GM10248 (cell line): ENCODE results near the gene GNB1L.

Experiments used
- CTCF ChIA-PET: fragments of 300-600 bp; sonication (Branson Sonifier 250); formaldehyde crosslinking; extraction: SDS; loops from one replicate; lab custom pipeline; 2021; ENCODE audit warnings: antibody characterized with exemption; lab: Yijun Ruan, JAX
- POLR2A ChIA-PET: fragments of 350-650 bp; sonication (Branson Sonifier 250); formaldehyde crosslinking; extraction: SDS; loops from one replicate; lab custom pipeline; 2020; ENCODE audit warnings: antibody characterized with exemption; lab: Yijun Ruan, JAX
- DNase-seq: peaks from one replicate; pipeline ENCODE4 v3.0.0; 2012; ENCODE audit errors: extremely low spot score
- TF ChIP-seq, protein P1 (sequence below): IDR thresholded peaks from 2 replicates; pipeline ENCODE4 v1.5.1; 2012; ENCODE audit warnings: mild to moderate bottlenecking, low read depth; ENCODE audit errors: extremely low read depth, missing control alignments, control extremely low read depth

GNB1L gene

DNA sequence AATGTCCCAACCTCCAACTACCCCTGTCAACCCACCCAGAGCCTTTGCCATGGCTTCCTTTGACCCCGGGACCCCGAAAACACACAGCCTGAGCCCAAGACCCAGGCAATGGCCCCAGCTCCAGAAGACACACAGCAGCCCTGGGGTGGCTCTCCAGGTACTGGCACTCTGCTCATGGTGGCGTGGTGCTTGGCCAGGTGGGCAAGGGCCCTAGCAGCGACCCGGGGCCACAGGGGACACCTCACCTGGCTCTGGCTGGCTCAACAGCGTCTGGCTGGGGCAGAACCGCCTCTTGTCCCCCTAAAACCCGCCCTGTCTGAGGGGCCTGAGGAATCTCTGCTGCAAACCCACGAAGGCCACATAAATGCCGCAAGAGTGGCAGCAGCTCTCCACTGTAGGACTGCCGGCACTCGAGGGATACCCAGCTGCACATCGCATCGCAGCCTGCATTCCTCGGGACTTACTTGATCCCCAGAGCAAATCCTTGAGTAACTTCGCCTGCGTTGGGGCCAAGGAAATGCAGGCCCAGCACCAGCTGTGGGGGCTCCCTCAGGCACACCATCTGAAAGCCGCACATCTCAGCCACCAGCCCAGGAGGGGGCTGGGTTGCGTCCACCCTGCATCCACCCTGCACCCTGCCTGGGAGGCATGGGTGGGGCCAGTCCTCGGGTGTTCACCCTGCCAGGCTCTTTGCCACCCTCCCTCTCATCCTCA is 23.1 kb upstream of the GNB1L start:
- CTCF ChIA-PET: interaction anchor here (0.9 kb wide), 1 partner anchor 9 kb away, joined by 3 read pairs; no protein-coding TSS in a partner anchor
- no peak for DNase-seq
- TF ChIP-seq, protein P1, sequence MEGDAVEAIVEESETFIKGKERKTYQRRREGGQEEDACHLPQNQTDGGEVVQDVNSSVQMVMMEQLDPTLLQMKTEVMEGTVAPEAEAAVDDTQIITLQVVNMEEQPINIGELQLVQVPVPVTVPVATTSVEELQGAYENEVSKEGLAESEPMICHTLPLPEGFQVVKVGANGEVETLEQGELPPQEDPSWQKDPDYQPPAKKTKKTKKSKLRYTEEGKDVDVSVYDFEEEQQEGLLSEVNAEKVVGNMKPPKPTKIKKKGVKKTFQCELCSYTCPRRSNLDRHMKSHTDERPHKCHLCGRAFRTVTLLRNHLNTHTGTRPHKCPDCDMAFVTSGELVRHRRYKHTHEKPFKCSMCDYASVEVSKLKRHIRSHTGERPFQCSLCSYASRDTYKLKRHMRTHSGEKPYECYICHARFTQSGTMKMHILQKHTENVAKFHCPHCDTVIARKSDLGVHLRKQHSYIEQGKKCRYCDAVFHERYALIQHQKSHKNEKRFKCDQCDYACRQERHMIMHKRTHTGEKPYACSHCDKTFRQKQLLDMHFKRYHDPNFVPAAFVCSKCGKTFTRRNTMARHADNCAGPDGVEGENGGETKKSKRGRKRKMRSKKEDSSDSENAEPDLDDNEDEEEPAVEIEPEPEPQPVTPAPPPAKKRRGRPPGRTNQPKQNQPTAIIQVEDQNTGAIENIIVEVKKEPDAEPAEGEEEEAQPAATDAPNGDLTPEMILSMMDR: no peak
- POLR2A ChIA-PET: no interaction called here

DNA sequence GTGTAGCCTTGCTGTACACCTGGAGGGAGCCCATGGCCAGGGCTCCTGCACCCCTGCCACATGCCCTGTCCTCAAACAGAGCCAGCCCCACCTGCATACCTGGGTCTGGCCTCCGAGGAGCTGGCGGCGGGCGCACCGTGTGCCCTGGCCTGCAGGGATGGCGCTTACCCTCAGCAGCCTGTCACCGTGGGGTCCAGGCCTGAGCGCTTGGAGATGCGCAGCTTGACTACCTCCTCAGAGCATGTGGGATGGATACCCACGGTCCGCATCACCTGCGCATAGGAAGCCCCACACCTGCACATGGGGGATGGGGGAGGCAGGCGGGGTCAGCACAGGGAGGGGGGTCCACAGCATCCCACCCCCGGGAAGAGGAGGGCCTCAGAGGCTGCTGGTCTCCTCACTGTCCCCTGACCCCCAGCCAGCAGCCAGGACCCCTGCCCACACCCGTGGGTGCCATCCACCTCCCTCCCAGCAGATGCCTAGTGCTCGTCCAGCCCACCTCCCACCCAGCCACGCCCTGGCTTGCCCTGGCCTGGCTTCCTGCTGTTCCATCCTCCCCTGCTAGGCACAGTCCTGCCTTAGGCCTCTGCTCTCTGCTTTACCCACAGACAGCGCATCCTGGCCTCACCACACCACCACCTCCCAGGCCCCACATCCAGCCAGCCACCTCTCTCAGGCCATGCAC is 22.4 kb upstream of the GNB1L start:
- TF ChIP-seq, protein P1: no peak
- POLR2A ChIA-PET: no interaction called here
- CTCF ChIA-PET: no interaction called here
- no peak for DNase-seq

DNA sequence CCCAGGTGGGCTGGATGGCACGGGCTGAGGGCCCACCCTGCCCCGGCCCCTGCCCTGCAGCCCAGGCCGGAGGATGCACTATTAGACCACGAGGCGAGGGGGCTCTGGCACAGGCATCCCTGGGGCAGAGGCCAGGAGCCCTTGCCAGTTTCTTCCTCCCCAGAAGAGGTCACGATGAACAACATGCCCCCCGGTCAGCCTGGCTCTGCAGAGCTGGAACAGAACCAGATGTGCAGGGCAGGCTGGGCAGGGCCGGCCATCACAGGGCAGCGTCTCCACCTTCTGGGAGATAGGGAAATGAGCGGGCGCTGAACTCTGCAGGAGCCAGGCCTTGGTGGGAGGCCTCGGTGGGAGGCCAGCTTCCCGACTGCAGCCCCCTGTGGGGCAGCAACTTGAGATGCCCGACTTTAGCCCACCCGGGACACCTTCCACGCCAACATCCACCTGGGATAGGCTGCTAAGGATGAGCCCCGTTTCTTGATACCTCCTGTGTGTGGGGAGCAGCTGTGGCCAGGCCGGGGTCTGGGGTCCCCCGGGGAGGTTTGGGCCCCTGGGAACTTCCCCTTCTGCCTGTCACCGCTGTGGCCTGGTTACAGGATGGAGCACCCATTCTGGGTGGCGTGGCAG is 21.8 kb upstream of the GNB1L start:
- CTCF ChIA-PET: no interaction called here
- no peak for DNase-seq
- POLR2A ChIA-PET: no interaction called here
- TF ChIP-seq, protein P1: no peak

DNA sequence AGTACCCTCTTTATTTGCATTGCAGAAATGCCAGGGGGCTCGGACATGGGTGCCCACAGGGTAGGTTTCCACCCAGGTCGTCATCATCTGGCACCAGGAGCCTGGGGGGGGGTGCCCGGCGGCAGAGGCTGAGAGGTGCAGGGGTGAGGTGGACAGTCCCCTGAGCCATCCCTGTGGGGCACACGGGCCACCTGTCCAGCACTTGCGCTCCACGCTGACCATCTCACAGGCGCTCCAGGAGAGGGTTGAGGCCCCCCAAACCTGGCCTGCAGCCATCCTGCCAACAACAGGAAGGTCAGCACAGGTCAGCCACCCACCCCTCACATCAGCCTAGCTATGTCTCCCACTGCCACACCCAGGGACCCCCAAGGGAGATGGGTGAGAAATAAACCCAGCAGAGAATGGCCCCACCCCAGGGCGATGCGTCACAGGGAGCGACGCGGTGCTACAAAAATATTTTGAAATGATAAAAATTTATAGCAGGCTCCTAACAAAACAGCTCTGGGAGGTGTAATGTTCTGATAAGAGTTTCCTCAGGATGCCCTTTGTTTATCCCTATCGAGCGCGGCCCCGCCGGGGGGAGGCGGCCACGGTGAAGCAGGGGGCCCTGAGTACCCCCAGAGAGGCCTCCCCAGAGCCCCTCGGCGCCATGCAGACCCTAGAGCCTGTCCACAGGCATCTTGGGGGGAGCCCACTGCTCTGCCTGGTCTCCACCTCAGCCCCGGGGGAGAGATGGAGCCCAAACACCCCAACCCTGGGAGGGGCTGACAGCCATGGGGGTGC is 21.0 kb upstream of the GNB1L start:
- CTCF ChIA-PET: no interaction called here
- DNase-seq: no peak
- POLR2A ChIA-PET: no interaction called here
- TF ChIP-seq, protein P1: no peak

DNA sequence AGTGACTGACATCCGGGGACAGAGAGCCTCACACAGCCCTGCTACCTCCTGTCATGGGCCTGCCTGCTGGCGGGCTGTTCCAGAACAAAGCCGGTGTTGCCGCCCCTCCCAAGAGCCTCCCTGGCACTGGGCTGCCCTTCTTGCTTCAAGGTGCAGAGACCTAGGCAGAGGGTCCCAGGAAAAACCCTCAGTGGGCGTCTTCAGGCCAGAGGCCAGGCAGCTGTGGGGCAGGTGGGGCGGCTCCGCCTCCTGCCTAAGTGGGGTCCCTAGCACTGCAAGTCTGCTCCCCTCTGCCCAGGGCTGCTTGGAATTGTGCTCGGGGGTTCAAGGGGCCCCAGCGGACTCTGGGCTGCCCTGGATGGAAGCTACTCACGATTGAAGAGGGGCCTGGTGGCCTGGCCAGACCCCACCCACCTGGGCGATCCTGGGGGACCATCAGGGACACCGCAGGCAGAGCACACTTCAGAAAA is 20.4 kb upstream of the GNB1L start:
- TF ChIP-seq, protein P1: no peak
- ChIA-PET CTCF (interaction anchor here (1.1 kb wide), 1 partner anchor 145 kb away, joined by 3 read pairs; no protein-coding TSS in a partner anchor), POLR2A (no interaction called here)

More for the DNA sequence above, 20.4 kb upstream of the GNB1L start:
- no peak for DNase-seq
